Sciatic nerve (tissue), 2 donors: ENCODE data around the gene DOC2B. TPM values are rescaled to one million over a fixed set of nuclear protein-coding genes. Genes with fewer than 3 reads are reported as not detected.
"Not testable (repeated sequence)": the region's sequence is repeated elsewhere in the genome, so short reads cannot be mapped to it uniquely, and the experiment has no call there.

ENCODE experiments used
- ATAC-seq: fragments of 200-7000 bp; cut with Tn5 transposase; one replicate; pipeline ENCODE4 v1.9.1; 2020; ENCODE audit warnings: mild to moderate bottlenecking, moderate library complexity
- DNase-seq: peaks from one replicate; pipeline ENCODE4 v3.0.0-alpha.2; 2020; ENCODE audit warnings: low spot score
- intact Hi-C: fragments of 100-400 bp; cut with DNase I; formaldehyde crosslinking; loops from one replicate; pipeline ENCODE4 v1.14.2; 2022
- total RNA-seq: library from RNA; stranded (reverse); fragmentation: NEBNext Ultra II Directional; extraction: Animal tissue kit (Norgen Biotek cat#: 25700); gene quantifications from one replicate; pipeline ENCODE4 v1.2.1, GENCODE V29; 2021
- donor health status: DM: no; HTN: no; CAD: no.
- donor health status: DM: no; HTN: no; CAD: no.

Gene DOC2B
- total RNA-seq, 1 donor from 2014 or later: 27.2 TPM

DNA sequence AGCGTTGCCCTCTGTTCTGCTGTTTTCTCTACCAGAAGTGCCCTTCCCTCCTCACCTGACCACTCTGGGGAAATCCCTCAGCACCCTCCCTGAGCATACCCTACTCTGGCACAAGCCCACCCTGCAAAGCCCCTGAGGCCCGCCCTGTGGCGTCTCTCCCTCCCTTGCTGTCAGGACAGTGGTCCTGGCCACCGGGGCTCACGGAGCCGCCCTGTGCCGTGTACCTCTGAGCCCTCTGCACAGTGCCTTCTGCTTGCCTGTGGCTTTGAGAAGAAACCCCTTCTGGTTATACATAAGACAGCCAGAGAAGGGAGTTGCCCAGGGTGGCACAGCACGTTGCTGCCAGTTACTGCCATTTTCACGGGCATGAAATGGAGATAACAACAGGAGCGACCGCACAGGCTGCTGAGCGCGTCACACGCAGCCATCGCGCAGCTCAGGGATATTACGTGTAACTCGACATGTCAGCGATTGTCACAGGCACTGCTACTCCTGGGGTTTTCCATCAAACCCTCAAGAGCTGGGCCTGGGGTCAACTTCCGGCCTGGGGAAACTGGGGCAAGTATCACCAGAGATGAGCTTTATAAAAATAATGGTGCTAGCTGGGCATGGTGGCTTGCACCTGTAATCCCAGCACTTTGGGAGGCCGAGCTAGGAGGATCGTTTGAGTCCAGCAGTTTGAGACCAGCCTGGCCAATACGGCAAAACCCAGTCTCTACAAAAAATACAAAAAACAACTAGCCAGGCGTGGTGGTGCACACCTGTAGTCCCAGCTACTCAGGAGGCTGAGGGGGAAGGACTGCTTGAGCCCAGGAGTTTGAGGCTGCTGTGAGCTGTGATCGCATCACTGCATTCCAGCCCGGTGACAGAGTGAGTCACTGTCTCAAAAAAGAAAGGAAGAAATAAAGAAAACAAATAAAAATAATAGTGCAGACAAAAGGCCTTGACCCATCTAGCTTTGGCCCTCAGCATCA lies 29.3 kb downstream of the DOC2B start:
- DNase-seq: peak; percentile 39
- intact Hi-C loops: no loop called here
- no peak for ATAC-seq

DNA sequence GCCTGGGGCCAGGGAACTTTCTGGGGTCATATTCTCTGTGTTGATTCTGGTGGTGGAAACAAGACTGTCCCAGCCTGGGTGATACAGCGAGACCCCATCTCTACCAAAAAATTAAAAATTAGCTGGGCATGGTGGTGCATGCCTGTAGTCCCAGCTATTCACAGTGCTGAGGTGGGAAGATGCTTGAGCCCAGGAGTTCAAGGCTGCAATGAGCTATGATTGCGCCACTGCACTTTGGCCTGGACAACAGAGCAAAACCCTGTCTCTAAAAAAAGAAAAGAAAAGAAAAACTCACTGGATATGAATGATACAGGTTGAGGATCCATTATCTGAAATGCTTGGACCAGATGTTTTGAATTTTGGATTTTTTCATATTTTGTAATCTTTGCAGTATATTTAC lies 30.4 kb downstream of the DOC2B start:
- ATAC-seq (no peak), DNase-seq (no peak)
- intact Hi-C loops: no loop called here

DNA sequence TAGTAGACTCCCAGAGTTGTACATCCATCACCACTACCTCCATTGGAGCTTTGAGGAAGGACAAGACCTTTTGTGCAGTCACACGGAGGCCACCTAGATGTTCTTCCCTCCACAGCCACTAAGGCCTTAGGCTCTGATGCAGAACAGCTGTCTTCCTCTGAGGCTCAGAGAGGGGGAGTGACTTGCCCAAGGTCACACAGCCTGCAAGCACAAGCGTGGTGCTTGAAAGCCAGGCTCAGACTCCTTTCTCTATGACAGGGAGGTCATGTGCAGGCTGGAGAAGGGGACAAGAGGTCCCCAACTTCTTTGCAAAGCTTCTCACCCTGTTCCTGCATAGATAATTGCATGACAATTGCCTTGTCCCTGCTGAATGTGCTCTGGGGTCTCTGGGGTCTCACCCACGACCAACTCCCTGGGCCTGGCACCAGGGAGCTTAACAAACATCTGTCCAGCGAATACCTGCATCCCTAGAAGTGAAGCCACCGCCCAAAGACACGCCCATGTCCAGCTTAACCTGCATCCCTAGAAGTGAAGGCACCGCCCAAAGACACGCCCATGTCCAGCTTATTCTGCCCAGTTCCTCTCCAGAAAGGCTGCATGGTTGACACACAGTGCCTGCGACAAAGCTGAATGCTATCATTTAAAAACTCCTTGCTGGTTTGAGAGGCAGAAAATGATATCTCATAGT lies 31.4 kb downstream of the DOC2B start:
- ATAC-seq (no peak), DNase-seq (peak; percentile 39)
- intact Hi-C loops: no loop called here

- intact Hi-C loops: no loop called here
- ATAC-seq: no peak
- DNase-seq: peak; percentile 22
Measured at GRCh38 chr17:149231-149630, 32.2 kb downstream of the DOC2B start.

GRCh38 chr17:148757-149156 lies 32.7 kb downstream of the DOC2B start:
- ATAC-seq (no peak), DNase-seq (peak; percentile 28)
- intact Hi-C loops: no loop called here

- ATAC-seq (no peak), DNase-seq (peak; percentile 41)
- intact Hi-C loops: no loop called here
Measured at GRCh38 chr17:147796-148740, 33.4 kb downstream of the DOC2B start.

- no peak for ATAC-seq
- peak; percentile 59 for DNase-seq
- intact Hi-C loops: no loop called here
Measured at GRCh38 chr17:146983-147761, 34.3 kb downstream of the DOC2B start.

GRCh38 chr17:146546-146945 lies 34.9 kb downstream of the DOC2B start:
- intact Hi-C loops: no loop called here
- ATAC-seq (no peak), DNase-seq (no peak)

DNA sequence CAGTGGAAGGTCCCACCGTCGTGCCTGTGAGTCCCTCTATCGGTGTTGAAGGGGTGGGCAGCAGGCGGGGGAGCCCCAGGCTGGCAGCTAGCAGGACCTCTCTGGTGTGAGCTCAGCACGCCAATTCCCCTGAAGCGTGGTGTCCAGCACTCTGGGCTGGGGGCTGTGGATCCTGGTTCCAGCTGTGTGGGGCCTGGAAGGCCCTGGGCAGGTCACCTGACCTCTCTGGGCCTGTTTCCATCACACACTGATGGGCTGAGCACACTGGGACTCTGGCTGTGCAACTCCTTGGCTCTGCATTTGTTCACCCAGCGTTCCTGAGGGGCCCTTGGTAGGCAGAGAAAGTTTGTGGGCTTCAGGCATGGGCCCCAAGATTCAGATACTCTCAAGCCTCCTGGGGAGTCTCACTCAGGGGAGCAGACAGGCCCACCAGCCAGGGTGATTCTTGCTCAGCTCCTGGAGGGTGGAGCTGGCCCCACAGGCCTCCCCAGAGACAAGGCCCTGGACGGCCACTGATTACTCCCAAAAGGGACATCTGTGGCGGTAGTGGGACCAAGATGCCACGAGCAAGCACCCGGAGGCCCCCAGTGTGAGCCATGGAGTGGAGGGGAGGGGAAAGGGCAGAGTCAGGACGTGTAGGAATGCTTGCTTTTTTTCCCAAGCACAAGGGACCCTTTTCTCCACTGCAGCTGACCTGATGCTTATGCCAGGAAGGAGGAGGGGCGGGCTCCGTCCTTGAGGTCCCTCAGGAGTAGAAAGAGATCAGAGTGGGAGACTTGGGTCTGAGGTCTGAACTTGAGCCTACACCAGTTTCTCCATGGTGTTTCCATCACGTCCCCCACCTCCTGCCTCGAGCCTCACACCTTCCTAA lies 35.5 kb downstream of the DOC2B start:
- intact Hi-C loops: no loop called here
- ATAC-seq: peak; percentile 35
- DNase-seq: peak; percentile 49

- DNase-seq (peak; percentile 42), ATAC-seq (no peak)
- intact Hi-C loops: no loop called here
Measured at GRCh38 chr17:144936-145670, 36.3 kb downstream of the DOC2B start.

DNA sequence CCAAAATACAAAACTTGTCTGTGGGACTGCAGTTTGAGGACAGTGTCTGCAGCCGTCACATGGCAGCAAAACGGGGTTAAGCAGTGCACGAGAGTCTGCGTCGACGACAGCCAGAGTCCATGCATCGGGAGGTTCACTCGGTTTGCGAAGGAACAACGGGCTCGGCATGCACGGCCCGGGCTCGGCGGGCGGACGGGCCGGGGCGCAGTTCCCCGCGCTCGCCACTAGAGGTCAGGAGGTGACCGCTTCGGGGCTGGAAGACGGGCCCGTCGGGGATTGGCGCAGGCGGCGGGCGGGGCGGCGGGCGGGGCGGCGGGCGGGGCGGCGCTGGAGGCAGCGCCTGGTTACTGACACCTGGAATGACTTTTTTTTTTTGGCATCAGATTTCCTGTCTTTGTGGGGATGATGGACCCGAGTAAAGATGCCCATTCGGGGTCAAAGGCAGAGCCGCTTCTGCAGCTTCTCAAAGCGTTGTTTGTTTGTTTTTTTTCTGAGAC lies 37.6 kb downstream of the DOC2B start:
- DNase-seq: peak; percentile 94
- intact Hi-C loops: no loop called here

DNA sequence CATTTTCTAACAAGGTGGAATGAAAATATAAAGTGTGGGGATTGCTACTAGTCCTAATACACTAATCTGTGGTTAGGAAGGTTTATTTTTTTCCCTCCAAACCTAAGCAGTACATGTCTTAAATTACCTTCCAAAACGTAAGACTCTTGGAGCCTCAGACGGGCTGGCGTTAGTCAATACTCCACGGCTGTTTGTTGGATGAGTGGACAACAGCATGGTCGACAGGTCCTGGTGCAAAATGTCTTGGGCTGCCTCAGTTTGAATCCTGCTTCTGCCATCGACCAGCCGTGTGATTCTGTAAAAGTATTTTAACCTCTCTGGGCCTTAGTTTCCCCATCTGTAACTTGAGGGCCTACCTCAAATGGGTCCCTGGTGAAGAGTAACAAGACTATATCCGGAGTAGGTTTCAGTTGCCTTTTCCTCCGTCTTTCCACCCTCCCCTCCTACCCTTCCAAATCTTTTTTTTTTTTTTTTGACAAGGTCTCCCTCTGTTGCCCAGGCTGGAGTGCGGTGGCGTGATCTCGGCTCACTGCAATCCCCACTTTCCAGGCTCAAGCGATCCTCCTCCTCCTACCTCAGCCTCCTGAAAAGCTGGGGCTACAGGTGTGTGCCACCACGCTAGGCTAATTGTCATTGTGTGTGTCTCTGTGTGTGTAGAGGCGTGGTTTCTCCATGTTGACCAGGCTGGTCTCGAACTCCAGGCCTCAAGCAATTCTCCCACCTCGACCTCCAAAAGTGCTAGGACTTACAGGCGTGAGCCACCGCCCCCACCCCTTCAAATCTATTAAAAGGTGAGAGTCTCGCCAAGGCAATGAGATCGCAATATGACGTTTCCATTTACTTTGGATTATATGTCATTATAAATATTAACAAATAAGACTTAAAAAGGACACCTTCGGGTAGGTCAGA lies 38.3 kb downstream of the DOC2B start:
- DNase-seq: peak; percentile 45
- no peak for ATAC-seq
- intact Hi-C loops: no loop called here

More for the DNA sequence above, 37.6 kb downstream of the DOC2B start:
- peak; percentile 85 for ATAC-seq

- ATAC-seq: no peak
- DNase-seq: peak; percentile 56
- intact Hi-C loops: no loop called here
Measured at GRCh38 chr17:142102-142661, 39.3 kb downstream of the DOC2B start.

- intact Hi-C loops, ATAC-seq: not testable (repeated sequence)
- DNase-seq: peak; percentile 27
Measured at GRCh38 chr17:139401-140205, 41.8 kb downstream of the DOC2B start.
